ENCODE results near the gene ARHGEF7.
"Not testable (repeated sequence)": the region's sequence is repeated elsewhere in the genome, so short reads cannot be mapped to it uniquely, and the experiment has no call there.

Gene ARHGEF7

DNA sequence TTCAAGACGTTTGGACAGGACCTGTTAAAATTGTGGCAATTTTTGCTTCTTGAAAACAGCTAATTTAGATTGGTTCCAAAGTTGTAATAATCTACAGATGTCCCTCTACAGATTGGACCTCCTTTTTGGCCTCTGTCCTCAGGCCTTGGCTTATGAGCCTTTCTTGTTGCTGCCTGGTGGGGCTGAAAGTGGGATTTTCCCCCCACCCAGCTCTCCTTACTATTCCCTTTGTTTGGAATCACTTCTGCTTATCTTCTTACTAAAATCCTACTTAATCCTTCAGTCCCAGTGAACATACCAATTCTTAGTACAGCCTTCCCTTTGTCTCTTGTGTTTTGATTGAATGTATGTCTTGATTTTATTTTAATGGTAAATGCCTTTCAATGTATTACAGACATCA is 141.8 kb downstream of the ARHGEF7 start:
- no peak for DNase-seq

DNA sequence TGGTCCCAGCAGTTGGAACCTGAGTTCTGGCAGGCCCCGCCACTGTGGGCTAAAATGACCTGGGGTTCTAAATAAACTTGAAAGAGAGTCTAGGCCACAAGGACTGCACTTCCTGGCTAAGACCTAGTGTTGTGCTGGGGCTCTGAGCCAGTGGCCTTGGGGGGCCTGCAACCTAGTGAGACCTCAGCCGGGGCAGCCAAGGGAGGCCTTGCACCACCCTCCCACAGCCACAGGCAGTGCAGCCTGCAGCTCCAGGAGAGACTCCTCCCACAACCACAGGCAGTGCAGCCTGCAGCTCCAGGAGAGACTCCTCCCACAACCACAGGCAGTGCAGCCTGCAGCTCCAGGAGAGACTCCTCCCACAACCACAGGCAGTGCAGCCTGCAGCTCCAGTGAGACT is 142.8 kb downstream of the ARHGEF7 start:
- DNase-seq = not testable (repeated sequence)

DNA sequence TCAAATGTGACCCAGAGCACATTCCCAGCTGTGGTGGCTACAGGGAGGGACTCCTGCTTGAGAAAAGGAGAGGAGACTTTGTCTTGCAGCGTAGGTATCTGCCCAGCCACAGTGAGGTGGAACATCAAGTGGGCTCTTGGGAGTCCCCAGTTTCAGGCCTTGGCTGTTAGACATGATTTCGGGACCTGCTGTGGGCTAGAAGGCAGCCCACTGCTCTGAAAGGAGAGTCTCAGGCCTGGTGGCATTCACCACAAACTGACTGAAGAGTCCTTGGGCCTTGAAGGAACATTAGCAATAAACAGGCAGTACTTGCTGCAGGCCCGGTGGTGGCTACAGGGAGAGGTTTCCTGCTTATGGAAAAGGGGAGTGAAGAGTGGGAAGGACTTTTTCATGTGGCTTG is 143.5 kb downstream of the ARHGEF7 start:
- no peak for DNase-seq

DNA sequence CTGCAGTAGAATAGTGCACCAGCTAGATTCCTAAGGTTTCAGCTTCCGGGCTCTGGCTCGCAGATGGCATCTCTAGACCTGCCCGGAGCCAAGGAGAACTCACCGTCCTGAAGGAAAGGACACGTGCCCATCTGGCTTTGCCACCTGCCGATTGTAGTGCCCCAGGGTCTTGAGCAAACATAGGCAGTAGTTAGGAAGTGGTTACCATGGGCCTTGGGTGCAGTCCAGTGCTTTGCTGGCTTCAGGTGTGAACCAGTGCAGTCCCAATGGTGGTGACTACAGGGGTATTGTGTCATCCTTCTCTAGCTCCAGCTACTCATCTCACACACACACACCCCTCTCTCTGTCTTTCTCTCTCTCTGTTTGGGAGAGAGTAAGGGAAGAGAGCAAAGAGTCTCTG is 143.9 kb downstream of the ARHGEF7 start:
- DNase-seq = no peak

DNA sequence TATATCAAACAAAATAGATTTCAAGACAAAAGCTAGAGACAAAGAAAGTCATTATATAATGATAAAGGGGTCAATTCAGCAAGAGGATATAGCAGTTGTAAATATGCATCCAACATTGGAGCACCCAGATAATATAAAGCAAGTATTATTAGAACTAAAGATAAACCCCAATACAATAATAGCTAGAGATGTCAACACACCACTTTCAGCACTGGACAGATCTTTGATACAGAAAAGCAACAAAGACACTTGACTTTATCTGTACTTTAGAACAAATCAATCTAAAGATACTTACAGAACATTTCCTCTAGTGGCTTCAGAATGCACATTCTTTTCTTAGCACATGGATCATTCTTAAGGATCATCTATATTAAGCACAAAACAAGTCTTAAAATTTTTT is 146.2 kb downstream of the ARHGEF7 start:
- DNase-seq = no peak

DNA sequence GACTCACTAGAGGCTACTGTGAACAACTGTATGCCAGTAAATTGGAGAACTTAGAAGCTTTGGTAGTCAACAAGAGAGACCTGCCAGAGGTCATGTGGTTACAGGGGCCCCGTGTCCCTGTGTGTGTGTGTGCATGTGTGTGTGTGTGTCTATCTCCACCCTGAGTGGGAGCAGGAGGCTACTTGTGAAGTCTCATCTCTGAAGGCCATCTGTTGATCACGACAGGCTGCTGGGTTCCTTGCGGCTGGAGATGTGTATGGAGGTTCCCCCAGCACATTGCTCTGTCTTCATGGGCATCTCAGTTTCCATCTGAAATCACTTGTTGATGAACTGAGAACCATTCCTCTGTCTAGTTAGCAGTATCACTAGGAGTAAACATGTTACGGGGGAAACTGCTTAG is 147.2 kb downstream of the ARHGEF7 start:
- no peak for DNase-seq

DNA sequence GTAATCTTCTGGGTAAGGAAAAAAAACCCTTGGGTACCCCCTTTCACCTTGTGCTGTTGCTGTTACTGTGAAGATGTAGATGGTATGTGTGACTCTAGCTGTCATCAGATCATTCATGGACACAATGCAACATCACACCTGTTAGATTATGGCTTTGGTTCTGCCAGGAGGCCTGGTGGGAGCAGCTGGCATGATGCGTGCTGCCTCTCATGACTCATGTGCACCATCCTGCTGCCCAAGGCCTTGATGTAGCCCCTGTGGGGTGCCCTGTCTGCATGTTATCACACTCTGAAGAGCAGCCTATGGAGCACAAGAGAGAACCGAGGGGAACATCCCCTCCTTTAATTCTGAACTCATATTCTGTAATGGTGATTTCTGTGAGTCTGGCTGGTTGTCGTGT is 147.6 kb downstream of the ARHGEF7 start:
- DNase-seq = no peak

DNA sequence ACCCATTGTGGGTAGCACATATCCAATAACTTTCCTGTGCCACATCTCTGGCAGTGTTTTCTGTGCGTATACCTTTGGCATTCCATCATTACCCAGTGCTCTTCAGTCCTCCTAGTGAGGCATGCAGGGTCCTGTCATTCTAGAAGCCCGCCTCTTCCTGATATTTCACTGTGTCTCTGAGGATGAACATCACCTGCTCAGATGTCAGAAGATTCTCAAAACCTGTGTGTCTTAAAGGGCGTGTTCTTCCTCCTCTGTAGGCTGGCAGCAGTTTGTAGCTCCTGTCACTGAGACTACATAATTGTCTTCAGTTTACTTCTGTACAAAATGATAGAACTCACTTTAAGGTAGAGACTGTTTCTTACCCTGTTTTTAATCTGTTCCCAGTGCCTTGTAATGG is 148.5 kb downstream of the ARHGEF7 start:
- DNase-seq = no peak

DNA sequence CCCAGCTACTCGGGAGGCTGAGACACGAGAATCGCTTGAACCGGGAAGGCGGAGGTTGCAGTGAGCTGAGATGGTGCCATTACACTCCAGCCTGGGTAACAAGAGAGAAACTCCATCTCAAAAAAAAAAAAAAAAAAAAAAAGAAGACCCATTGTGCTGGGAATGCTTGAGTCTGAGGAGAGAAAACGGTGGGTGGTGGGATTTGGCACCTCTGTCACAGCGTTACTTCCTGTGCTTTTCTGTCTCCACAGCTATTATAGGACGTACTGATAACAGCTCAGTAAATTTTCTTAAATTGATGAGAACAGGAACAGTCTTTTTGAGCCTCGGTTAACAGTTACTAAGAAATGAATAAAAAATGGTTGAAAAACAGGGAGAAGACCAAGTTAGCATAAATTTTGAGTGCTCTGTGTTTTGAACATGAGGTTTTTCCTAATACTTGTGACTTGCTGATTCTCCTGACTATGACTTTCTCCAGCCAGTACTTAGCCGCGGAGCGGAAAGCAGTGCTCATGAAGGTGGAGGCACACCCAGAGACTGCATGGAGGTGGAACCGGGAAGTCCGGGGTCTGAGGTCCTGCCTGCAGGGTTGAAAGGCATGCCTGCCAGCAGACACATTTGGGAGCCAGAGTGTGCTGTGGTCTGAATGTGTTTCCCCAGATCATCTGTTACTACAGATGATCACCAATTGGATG is 150.0 kb downstream of the ARHGEF7 start:
- DNase-seq = no peak

DNA sequence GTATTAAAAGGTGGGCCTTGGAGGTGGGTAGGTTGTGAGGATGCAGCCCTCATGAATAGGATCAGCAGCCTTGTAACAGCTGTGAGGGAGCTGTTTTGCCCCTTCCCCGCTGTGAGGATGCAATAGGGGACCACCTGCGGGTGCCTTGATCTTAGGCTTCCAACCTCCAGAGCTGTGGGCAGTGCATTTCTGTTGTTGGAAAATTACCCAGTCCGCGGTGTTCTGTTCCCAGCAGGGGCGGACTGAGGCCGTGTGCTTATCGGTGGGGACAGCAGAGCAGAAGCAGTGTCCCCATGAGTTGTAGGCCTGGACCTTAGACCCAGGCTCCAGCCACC is 150.6 kb downstream of the ARHGEF7 start:
- no peak for DNase-seq

DNA sequence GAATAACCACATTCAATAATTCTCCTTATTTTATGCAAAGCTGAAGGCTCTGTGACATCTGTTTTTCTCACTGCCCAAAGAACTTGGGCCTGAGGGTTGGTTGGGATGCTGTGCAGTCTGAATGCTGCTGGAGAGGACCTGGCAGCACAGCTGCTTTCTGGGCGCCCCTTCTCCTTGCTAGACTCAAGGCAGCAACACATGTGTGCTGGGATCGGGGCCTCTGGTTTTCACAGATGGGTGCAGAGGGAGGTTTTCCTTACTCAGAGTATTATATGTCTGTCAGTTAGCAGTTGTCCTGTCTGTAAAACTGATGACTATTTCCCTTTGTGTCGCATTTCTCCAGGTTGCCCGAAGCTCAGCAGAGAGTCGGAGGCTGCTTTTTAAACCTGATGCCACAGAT is 152.1 kb downstream of the ARHGEF7 start:
- no peak for DNase-seq

DNA sequence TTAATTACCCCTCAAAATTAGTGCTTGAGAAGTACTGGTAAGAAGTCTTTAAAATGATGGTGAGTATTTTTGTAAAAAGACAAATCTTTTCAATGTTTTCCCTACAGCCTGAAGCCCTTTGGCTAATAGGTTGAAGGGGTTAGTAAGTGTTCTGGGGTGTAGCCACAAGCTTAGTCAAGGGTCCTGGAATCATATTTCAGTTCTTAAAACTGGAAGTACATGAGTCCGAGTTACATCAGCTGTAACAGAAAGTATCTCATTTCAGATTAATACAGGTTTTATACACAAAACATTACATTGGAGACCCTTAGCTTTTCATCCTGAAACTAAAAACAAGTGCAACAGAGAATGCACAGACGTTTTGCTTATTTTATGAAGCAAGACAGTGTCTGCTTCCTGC is 152.7 kb downstream of the ARHGEF7 start:
- no peak for DNase-seq

DNA sequence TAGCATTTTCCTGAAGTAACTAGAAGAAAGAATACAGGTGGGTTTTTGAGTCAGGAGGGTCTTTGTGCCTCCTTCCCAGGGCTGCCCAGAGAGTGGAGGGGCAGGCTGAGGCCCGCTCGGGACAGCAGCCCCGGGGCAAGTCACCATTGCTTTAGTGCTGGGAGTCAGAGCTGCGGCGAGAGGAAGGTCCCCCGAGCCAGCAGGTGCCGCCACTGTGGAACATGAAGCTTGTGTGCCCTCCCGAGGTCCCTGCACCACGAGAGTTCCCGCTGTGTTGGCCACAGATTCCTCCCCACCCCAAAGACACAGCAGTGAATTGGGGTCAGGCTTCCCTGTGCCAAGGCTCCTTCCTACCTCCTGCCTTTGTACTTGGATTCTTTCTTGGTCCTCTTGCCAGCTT is 154.4 kb downstream of the ARHGEF7 start:
- DNase-seq = no peak

DNA sequence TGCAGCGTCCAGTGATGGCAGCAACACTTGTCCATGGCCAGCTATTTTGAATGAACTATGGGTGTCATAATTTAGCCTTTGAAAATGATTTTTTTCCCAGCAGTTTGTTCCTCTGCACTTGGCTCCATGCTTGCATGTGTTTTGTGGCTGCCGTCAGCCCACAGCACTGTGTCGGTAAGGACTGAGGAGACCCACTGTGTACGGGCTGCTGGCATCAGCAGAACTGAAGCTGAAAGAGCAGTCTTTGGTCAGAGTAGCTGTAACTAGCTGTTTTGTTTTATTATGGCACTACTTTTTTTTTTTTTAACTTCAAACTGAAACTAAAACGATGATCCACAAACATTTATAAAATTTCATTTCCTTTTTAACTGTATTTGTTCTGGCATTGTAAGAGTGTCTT is 155.0 kb downstream of the ARHGEF7 start:
- no peak for DNase-seq

DNA sequence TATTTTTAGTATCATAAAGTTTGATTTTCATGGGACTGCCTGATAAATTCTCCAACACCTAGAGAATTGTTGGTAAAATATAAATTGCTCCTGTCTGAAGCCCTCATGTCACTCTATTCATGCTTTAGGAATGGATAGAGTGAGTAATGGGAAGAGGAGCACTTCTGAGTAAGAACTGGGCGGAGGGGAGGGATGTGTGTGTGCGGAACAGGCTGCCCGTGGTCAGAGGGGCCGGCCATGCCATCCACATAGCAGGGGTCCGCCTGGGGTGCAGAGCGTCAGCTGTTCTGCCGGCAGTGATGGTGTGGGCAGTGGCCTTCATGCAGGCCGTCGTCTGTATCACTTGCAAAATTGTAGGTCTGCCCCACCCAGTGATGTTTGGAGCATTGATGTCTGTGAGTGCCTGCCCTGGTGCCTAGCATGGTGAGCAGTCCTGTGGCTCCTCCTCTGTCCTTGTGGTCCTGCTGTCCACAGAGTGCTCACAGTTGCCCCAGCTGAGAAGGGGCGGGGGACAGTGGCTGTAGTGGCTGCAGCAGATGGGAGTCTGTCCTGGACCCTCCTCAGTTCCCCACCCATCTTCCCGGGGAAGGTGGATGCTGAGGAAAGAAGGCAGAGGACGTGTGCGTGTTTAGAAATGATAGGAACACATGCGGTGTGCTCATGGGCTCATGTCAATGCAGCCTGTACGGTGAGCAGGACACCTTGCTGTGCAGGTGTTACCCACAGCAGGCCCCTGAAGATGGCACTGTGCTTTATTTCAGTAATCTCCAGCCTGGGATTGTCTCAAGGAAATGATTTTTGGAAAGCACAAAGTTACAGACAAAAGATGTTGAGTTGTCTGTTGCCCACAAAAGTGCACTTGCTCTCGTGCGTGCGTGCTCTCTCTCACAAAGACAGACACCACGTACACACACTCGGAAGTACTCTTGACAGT is 155.9 kb downstream of the ARHGEF7 start:
- DNase-seq = no peak

DNA sequence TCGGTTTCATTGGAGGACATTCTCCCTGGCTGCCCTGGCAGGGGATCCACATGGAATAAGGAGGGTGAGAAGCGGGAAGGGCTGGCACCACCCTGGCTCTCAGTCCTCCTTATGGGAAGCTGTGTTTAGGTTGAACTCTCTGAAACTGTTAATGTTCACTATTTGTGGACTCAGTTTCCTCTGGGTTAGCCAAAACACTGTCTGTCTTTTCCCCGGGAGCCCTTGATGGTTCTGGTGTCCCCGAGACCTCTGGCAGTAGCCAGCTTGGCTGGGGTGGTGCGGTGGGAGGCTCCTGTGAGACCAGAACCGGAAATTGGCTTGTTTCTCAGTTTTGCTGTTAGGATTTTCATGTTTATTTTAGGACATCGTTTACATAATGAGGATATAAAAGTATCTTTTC is 157.0 kb downstream of the ARHGEF7 start:
- DNase-seq = no peak

DNA sequence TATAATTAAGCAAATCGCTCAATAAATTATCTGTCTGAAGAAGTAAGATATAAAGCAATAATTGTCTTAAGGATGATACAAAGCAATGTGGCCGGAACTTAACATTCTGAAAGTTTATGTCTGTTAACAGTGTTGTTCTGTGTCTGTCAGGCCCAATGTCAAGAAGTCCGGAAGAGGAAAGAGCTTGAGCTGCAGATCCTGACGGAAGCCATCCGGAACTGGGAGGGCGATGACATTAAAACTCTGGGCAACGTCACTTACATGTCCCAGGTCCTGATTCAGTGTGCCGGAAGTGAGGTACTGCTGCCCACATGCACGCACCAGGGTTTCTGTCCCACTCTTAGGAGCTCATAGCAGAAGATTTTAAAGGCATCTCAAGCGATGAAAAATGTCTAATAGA is 160.3 kb downstream of the ARHGEF7 start:
- DNase-seq = no peak

DNA sequence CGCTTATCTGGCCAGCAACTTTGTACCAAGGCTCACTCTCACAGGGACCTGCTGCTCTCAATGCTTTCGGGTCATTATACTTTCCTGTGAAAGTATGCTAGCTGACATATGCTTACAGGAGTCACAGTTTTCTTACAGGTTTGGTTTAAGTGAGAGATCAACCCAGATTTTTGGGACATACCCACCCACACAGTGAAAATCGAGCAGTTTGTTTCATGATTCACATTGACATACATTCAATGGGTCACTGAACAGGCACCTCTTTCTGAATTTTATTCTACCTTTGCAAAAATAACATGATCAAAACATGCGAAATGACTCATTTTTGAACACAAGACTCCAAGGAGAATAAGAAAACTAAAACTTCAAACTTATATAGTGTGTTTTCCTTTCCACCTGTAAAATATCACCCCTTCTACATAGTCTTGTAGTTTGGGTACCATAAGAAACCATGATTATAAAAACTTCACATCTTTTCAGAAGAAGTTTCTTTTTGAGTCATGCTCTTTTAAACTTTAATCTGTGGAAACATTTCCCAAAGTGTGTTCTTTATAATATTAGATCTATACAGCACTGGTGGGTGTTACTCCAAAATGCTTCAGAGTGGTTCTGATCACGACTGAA is 161.0 kb downstream of the ARHGEF7 start:
- no peak for DNase-seq

DNA sequence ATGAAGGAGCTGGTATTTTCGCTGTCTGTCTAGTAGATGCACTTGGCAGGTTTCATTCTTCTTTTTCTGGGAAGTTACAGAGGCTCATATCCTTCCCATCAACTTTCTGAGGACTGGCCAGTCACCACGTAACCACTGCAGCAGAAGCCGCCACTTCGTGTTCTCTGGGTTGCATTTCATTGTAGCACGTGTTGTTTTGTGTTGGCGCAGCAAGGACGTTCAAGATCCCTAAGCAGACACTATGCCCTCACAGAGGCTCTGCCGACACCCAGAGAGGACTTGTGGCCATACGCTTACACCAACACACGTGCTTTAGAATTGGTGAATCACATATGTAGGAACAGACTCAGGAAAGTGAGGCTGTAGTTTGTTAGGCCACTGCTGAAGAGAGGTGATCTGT is 163.1 kb downstream of the ARHGEF7 start:
- no peak for DNase-seq

DNA sequence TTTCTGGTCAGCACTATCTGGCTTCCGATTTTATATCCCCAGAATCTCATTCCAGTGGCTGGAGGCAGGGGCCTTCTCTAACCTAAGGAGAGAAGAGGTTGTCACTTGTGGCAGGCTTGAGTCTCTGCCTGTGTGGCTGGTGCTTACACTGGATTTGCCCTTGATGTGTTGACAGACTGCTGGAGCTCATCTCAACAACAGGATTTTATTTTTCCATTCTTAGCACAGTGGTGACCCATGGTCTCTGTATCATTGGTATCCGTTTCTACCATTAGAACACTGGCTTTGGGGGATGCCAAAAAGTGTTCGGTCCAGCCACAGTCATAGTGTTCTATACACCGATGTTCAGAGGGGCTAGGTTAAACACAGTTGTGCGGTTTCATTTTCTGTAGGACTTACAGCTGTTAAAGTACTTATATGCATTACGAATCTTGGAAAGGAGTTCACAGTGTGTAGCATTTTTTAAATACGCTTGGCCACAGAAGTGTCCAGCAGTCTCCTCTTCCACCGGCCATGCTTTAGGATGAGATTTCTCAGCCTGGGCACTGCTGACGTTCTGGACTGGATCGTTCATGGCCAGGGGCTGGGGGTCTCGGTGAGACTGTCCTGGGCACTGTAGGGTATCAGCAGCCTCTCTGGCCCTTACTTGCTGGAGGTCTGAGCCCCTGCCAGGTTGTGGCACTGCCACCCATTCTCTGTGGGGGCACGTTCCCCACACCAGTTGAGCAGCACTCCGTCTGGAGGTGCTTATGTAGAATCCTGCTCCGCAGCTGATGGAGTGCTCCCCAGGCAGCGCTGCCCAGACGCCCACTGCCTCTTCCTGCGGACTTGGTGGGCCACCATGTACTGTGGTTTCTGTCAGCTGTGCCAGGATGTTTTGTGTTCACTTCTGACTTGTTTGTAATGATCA is 163.9 kb downstream of the ARHGEF7 start:
- no peak for DNase-seq

DNA sequence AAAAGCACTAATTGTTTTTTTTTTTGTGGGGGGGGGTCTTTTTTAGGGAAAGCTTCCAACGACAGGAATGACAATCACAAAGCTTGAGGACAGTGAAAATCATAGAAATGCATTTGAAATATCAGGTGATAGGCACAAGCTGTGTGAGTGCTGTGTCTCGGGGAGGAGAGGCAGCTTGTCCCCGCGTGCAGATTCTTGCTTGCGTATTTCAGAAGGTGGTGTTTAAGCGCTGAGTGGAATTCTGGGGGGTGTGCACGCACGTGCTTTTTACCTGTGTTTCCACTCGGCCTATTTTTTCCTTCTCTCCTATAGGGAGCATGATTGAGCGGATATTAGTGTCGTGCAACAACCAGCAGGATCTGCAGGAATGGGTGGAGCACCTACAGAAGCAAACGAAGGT is 165.1 kb downstream of the ARHGEF7 start:
- DNase-seq = no peak

DNA sequence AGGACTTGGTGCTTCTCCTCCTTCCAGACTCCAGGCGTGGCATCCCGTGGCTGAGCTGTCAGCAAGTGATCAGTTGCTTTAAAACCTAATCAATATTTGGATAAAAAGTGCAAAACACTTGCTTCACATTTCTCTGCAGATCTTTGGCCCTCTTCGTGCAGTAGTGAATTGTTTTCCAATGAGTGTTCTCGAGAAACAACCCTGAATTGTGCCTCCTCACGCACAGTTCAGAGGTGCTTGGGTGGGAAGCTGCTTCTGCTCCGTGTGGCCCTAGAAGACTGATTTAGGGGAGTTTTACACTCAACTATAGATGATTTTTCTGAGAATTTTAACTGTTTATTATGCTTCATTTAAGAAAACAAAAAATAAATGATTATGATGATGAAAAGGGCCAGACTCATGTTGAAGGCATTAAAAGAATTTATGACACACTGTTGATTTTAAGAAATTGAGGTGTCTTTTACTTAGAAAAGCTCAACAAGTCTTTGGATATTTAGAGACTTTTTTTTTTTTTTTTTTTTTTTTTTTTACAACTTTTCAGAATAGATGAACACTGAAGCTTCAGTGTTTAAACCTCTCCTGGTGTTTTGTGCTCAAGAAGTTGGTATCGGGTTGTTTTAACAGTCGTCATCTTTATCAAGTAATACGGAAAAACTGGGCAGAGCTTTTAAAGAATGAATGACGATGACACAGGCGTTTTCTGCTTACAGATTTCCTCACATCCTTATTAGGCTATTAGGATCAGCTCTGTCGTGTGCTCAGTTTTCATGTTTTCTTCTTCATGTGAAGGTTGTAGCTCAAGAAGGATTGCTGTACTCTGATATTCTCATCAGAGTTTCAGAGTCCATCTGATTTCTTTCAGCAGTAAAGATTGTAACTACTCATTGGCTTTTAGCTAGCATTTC is 165.8 kb downstream of the ARHGEF7 start:
- DNase-seq = no peak

Data from stimulated activated CD8-positive, alpha-beta memory T cell treated with anti-CD3 and anti-CD28 coated beads, Interleukin-4, amount 100 ng/mL, for 48 hours (primary cell).